ES-I3 (cell line): ENCODE results near the gene TRPM2.

Source experiments
- H3K36me3 ChIP-seq: 2 replicates; pipeline ENCODE4 v1.6.1; 2013; ENCODE audit warnings: mild to moderate bottlenecking, low read length, control low read depth, moderate library complexity; ENCODE audit not compliant: insufficient read depth
- H3K4me1 ChIP-seq: 2 replicates; pipeline ENCODE4 v1.6.1; 2013; ENCODE audit warnings: mild to moderate bottlenecking, control low read depth, low read length; ENCODE audit not compliant: insufficient read depth
- H3K9ac ChIP-seq: 2 replicates; pipeline ENCODE4 v1.6.1; 2013; ENCODE audit warnings: low read depth, mild to moderate bottlenecking, low read length, moderate library complexity
- H3K9me3 ChIP-seq: 2 replicates; pipeline ENCODE4 v1.6.1; 2013; ENCODE audit warnings: mild to moderate bottlenecking, low read length, moderate library complexity; ENCODE audit not compliant: control insufficient read depth, insufficient read depth

Gene TRPM2

GRCh38 chr21:44365251-44365966, 12.0 kb downstream of the TRPM2 start:
- Histone ChIP-seq H3K9ac (no peak overlapping the region), H3K4me1 (no peaks in the 10 kb centered on the region), H3K9me3 (no peaks in the 10 kb centered on the region), H3K36me3 (no peaks in the 10 kb centered on the region)

GRCh38 chr21:44365967-44366585, 12.7 kb downstream of the TRPM2 start:
- H3K36me3 ChIP-seq, result no peaks in the 10 kb centered on the region
- no peak overlapping the region for H3K9ac ChIP-seq
- no peaks in the 10 kb centered on the region for H3K9me3 ChIP-seq

DNA sequence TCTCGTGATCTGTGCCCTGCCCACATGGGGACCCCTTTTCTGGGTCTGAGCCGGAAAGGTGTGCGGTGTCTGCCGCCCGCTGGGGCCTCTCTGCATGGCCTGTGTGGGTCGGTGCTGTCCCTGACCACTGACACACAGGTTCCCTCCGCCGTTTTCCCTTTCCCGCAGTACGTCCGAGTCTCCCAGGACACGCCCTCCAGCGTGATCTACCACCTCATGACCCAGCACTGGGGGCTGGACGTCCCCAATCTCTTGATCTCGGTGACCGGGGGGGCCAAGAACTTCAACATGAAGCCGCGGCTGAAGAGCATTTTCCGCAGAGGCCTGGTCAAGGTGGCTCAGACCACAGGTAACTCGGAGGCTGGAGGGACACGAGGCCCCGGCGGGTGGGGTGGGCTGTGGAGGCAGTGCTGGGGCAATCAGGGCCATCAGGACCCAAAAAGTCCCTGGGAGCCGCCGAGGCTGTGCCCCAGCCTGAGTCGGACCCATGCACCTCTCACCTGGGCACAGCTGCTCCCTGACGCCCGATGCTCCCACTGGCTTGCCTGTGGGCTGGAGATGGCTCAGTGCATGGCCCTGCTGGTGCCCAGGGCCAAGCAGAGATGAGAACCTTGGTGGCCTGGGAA, 13.3 kb downstream of the TRPM2 start:
- Histone ChIP-seq H3K36me3 (no peaks in the 10 kb centered on the region), H3K4me1 (no peaks in the 10 kb centered on the region), H3K9me3 (no peaks in the 10 kb centered on the region), H3K9ac (no peak overlapping the region)

More at GRCh38 chr21:44365967-44366585, 12.7 kb downstream of the TRPM2 start:
- no peaks in the 10 kb centered on the region for H3K4me1 ChIP-seq

- Histone ChIP-seq H3K9ac (peak overlapping the region; percentile 34; the same call in 1 of the 2 replicates), H3K9me3 (no peaks in the 10 kb centered on the region), H3K4me1 (no peaks in the 10 kb centered on the region), H3K36me3 (no peaks in the 10 kb centered on the region)
Measured at GRCh38 chr21:44368711-44369446, 15.5 kb downstream of the TRPM2 start.

DNA sequence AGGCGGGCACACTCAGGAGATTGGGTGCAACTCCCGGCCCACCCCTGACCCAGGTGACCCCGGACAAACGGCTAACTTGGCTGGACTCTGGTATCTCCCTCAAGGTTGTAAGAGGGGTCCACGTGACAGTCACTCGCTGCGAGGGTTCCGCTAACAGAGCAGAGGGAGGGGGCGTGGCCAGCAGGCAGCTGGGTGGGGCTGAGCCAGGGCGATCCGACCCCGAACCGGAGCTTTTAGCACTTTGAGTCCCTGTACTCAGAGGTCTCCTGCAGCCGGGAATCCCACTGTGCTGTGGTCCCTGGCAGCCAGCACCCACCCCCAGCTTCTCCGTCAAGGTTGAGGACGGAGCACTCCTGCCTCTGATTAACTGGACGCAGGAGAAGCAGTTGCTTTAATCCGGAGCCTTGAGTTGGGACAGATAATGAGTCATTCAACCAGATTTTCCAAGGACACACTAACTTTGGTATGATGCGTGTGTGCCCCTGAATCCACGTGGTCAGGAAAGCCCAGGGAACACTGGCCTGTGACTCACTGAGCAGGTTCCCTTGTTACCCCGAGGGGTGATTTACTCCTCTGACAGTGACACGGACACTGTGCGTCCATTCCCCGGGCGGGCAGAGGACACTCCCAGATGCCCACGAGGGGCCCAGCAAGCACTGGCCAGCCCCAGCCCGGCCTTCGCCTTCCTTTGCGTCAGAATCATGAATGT, 16.8 kb downstream of the TRPM2 start:
- Histone ChIP-seq H3K9me3 (no peaks in the 10 kb centered on the region; the same call in 1 of the 2 replicates), H3K36me3 (no peaks in the 10 kb centered on the region), H3K9ac (peak overlapping the region; percentile 41; the same call in 1 of the 2 replicates), H3K4me1 (no peaks in the 10 kb centered on the region)

DNA sequence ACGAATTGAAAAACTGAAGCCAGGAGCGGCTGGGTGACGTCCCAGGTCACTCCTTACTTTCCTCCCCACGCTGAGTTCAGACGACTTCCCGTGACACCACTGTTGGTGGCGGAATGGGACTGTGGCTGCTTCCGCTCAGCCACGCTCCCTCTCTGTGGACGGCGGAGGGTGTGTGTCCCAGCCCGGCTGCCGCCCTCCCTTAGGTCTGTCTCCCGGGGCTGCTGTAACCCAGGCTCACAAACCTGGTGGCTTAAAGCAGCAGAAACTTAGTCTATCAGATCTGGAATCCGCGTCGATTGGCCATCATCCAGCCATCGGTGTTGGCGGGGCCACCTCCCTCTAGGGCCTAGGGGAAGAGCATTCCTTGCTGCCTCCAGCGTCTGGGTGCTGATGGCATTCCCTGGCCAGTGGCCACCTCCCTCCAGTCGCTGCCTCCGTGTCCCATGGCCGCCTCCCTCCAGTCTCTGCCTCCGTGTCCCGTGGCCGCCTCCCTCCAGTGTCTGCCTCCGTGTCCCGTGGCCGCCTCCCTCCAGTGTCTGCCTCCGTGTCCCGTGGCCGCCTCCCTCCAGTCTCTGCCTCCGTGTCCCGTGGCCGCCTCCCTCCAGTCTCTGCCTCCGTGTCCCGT, 17.5 kb downstream of the TRPM2 start:
- H3K9ac ChIP-seq, result no peak overlapping the region
- H3K4me1 ChIP-seq, result no peaks in the 10 kb centered on the region
- H3K36me3 ChIP-seq, result no peaks in the 10 kb centered on the region
- no peaks in the 10 kb centered on the region; the same call in 1 of the 2 replicates for H3K9me3 ChIP-seq

GRCh38 chr21:44371596-44371995, 18.2 kb downstream of the TRPM2 start:
- Histone ChIP-seq H3K4me1 (no peaks in the 10 kb centered on the region), H3K9me3 (no peaks in the 10 kb centered on the region; the same call in 1 of the 2 replicates), H3K36me3 (no peaks in the 10 kb centered on the region), H3K9ac (no peak overlapping the region)

DNA sequence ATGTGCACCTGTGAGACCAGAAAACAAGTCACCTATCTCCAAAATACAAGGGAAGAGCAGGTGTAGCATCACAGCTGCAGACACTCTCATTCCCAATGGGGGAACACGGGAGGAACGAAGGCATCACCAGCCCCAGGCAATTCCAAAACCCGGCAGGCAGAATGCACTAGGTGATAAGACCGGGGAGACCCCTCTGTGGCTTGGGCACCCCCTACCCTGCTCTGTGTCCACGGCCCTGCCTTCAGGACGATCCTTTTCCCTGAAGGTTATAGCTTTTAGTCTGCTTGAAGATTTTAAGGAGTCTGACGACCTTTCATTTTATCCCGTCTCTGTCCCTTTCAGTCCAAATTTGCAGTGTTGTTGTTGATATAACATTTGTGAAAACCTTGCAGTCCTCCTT, 19.2 kb downstream of the TRPM2 start:
- Histone ChIP-seq H3K9me3 (no peaks in the 10 kb centered on the region; the same call in 1 of the 2 replicates), H3K36me3 (no peaks in the 10 kb centered on the region), H3K9ac (no peak overlapping the region), H3K4me1 (no peaks in the 10 kb centered on the region)

DNA sequence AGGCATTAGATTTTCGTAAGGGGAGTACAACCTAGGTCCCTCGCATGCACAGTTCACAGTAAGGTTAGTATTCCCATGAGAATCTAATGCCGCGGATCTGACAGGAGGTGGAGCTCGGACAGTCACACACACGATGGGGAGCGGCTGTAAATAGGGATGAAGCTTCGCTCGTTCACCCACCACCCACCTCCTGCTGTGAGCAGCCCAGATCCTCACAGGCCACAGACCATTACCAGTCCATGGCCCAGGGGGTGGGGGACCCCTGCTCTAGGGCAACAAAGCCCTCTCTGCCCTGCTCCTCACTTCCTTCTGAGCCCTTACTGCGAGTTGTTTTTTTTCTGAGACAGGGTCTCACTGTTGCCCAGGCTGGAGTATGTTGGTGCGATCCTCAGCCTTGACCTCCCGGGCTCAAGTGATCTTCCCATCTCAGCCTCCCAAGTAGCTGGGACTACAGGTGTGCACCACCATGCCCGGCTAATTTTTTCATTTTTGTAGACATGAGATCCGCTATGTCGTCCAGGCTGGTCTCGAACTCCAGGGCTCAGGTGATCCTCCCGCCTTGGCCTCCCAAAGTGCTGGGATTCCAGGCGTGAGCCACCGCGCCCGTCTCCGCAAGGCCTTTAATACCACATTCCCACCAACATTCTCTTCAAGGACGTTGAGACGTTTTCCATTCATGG, 21.3 kb downstream of the TRPM2 start:
- Histone ChIP-seq H3K9ac (no peak overlapping the region), H3K9me3 (no peaks in the 10 kb centered on the region; the same call in 1 of the 2 replicates), H3K4me1 (0 out of 2 replicates have a peak, but pooled peaks cover 4% of the 10 kb centered on the region), H3K36me3 (no peaks in the 10 kb centered on the region)

GRCh38 chr21:44375281-44375651, 21.8 kb downstream of the TRPM2 start:
- H3K36me3 ChIP-seq, result no peaks in the 10 kb centered on the region
- H3K4me1 ChIP-seq, result 0 out of 2 replicates have a peak, but pooled peaks cover 4% of the 10 kb centered on the region
- no peaks in the 10 kb centered on the region; the same call in 1 of the 2 replicates for H3K9me3 ChIP-seq
- H3K9ac ChIP-seq, result no peak overlapping the region

- Histone ChIP-seq H3K9me3 (no peaks in the 10 kb centered on the region; the same call in 1 of the 2 replicates), H3K36me3 (no peaks in the 10 kb centered on the region), H3K4me1 (0 out of 2 replicates have a peak, but pooled peaks cover 4% of the 10 kb centered on the region), H3K9ac (no peak overlapping the region)
Measured at GRCh38 chr21:44375761-44376241, 22.4 kb downstream of the TRPM2 start.

DNA sequence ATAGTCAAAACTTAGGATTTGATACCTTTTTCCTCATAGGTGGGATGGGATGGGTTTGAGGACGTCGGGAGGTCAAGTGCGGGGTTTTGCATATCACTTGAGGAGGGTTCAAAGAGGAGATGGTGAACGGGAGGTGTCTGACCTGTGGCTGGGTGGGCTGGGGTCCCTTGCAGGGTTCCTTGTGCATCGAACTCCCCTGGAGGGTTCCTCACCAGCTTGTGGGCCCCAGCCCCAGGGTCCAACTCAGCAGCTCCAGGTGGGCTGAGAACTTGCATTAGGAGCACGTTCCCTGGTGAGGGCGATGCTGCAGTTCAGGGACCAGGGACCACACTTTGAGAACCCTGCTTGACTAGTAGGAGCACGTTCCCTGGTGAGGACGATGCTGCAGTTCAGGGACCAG, 23.2 kb downstream of the TRPM2 start:
- 0 out of 2 replicates have a peak, but pooled peaks cover 4% of the 10 kb centered on the region for H3K4me1 ChIP-seq
- no peak overlapping the region for H3K9ac ChIP-seq
- H3K36me3 ChIP-seq, result no peaks in the 10 kb centered on the region
- no peaks in the 10 kb centered on the region; the same call in 1 of the 2 replicates for H3K9me3 ChIP-seq
